Neuronal stem cell (in vitro differentiated cells): Measurements from ENCODE around the gene FAM156B.
"Not testable (repeated sequence)": the region's sequence is repeated elsewhere in the genome, so short reads cannot be mapped to it uniquely, and the experiment has no call there.

Source experiments
- DNase-seq: peaks from one replicate; pipeline ENCODE4 v3.0.0-alpha.2; 2013; ENCODE audit warnings: low spot score
- H2AFZ ChIP-seq: one replicate; pipeline ENCODE4 v1.6.1; 2013; ENCODE audit warnings: mild to moderate bottlenecking, low read length, inconsistent platforms
- H2AK5ac ChIP-seq: 2 replicates; pipeline ENCODE4 v1.6.1; 2013; ENCODE audit warnings: low read depth, mild to moderate bottlenecking, inconsistent platforms, low read length, moderate library complexity, mixed read lengths
- H2BK120ac ChIP-seq: 2 replicates; pipeline ENCODE4 v1.6.1; 2013; ENCODE audit warnings: low read depth, mild to moderate bottlenecking, inconsistent platforms, low read length, moderate library complexity, mixed read lengths
- H2BK12ac ChIP-seq: one replicate; pipeline ENCODE4 v1.6.1; 2013; ENCODE audit warnings: low read length, inconsistent platforms
- H2BK15ac ChIP-seq: 2 replicates; pipeline ENCODE4 v1.6.1; 2013; ENCODE audit warnings: mild to moderate bottlenecking, low read length, inconsistent platforms, mixed read lengths
- H2BK5ac ChIP-seq: one replicate; pipeline ENCODE4 v1.6.1; 2013; ENCODE audit warnings: inconsistent platforms, mild to moderate bottlenecking, low read length, moderate library complexity
- H3K14ac ChIP-seq: one replicate; pipeline ENCODE4 v1.6.1; 2013; ENCODE audit warnings: low read length, inconsistent platforms
- H3K18ac ChIP-seq: 2 replicates; pipeline ENCODE4 v1.6.1; 2013; ENCODE audit warnings: low read length, inconsistent platforms
- H3K23ac ChIP-seq: 2 replicates; pipeline ENCODE4 v1.6.1; 2013; ENCODE audit warnings: low read depth, mild to moderate bottlenecking, mixed read lengths, low read length, inconsistent platforms; ENCODE audit not compliant: poor library complexity
- H3K27ac ChIP-seq: replicated peaks from 3 replicates; pipeline ENCODE4 v1.5.1; 2013; ENCODE audit warnings: low read length, inconsistent platforms
- H3K27me3 ChIP-seq, 3 experiments: 2 replicates each; pipeline ENCODE4 v1.6.1; 2013; ENCODE audit warnings: low read length in 3 of 3, mild to moderate bottlenecking in 2 of 3, inconsistent platforms in 1 of 3, low read depth in 1 of 3, mixed read lengths in 1 of 3, moderate library complexity in 1 of 3; ENCODE audit not compliant: control insufficient read depth in 3 of 3, insufficient read depth in 3 of 3
- H3K36me3 ChIP-seq, 2 donors: replicated peaks in 1 of 2; 2 replicates each; pipeline ENCODE4 v1.6.1; 2013; ENCODE audit warnings: low read length in 2 of 2; ENCODE audit not compliant: control insufficient read depth in 2 of 2, insufficient read depth in 2 of 2
- H3K4ac ChIP-seq: 2 replicates; pipeline ENCODE4 v1.6.1; 2013; ENCODE audit warnings: inconsistent platforms, mild to moderate bottlenecking, low read length, moderate library complexity
- H3K4me1 ChIP-seq, 2 donors: 1 replicate in 1 of 2; 2 replicates in 1 of 2; pipeline ENCODE4 v1.6.1; 2013; ENCODE audit warnings: low read length in 2 of 2, low read depth in 1 of 2; ENCODE audit not compliant: control insufficient read depth in 2 of 2, insufficient read depth in 1 of 2
- H3K4me2 ChIP-seq: one replicate; pipeline ENCODE4 v1.6.1; 2013; ENCODE audit warnings: mild to moderate bottlenecking, low read length, inconsistent platforms; ENCODE audit not compliant: insufficient read depth, poor library complexity, severe bottlenecking
- H3K4me3 ChIP-seq, 2 donors: 2 replicates each; pipeline ENCODE4 v1.5.1; 2013; ENCODE audit warnings: low read length in 2 of 2, mild to moderate bottlenecking in 2 of 2, inconsistent platforms in 1 of 2, moderate library complexity in 1 of 2
- H3K79me1 ChIP-seq: one replicate; pipeline ENCODE4 v1.6.1; 2013; ENCODE audit warnings: low read depth, mild to moderate bottlenecking, inconsistent platforms, low read length, moderate library complexity
- H3K9ac ChIP-seq: one replicate; pipeline ENCODE4 v1.6.1; 2013; ENCODE audit warnings: mild to moderate bottlenecking, low read depth, low read length, inconsistent platforms; ENCODE audit not compliant: poor library complexity
- H3K9me3 ChIP-seq, 2 donors: replicated peaks in 1 of 2; 2 replicates each; pipeline versions ENCODE3 to v1.6.1; 2013; ENCODE audit warnings: low read length in 2 of 2, mild to moderate bottlenecking in 2 of 2, inconsistent platforms in 1 of 2, low read depth in 1 of 2, mixed read lengths in 1 of 2, moderate library complexity in 1 of 2; ENCODE audit not compliant: control insufficient read depth in 2 of 2, insufficient read depth in 1 of 2
- H4K8ac ChIP-seq: one replicate; pipeline ENCODE4 v1.6.1; 2013; ENCODE audit warnings: low read depth, mild to moderate bottlenecking, inconsistent platforms, low read length, moderate library complexity
- H4K91ac ChIP-seq: one replicate; pipeline ENCODE4 v1.6.1; 2013; ENCODE audit warnings: low read length, low read depth, mild to moderate bottlenecking, inconsistent platforms; ENCODE audit not compliant: poor library complexity
- WGBS, 2 donors: extraction: QIAGEN DNeasy Blood & Tissue Kit; methylation state at CpG; one replicate each; pipeline ENCODE4 v1.1.7; 2013; ENCODE audit warnings: missing lambda C conversion rate in 2 of 2, mixed read lengths in 1 of 2; ENCODE audit not compliant: insufficient read length in 2 of 2, insufficient replicate concordance in 1 of 2; ENCODE audit errors: extremely low coverage in 2 of 2; 5-methylcytosine and 5-hydroxymethylcytosine counted together

The FAM156B gene

DNA sequence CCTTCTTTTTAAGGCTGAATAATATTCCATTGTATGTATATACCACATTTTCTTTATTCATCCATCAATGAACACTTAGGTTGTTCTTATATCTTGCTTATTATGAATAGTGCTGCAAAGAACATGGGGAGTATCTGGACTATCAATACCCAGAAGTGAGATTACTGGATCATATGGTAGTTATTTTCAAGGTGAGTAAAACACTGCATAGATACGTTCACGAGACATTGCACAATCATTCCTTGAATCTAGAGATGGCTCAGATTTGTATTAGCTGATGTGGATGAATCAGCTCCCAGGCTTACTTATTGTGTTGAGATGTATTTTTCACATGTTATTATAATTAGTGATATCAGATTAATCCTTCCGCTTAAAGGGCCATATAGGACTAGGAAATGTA lies 17.6 kb downstream of the FAM156B start:
- not testable (repeated sequence) for H2BK5ac ChIP-seq, H3K4me2 ChIP-seq, H3K18ac ChIP-seq, H3K4me3 ChIP-seq, H2AK5ac ChIP-seq, H4K91ac ChIP-seq, H2BK15ac ChIP-seq, H3K27me3 ChIP-seq, H3K9ac ChIP-seq, H3K9me3 ChIP-seq, H2AFZ ChIP-seq, H2BK120ac ChIP-seq, H3K36me3 ChIP-seq, H2BK12ac ChIP-seq, DNase-seq, H3K4ac ChIP-seq, H3K23ac ChIP-seq, H3K79me1 ChIP-seq, H4K8ac ChIP-seq, H3K27ac ChIP-seq, H3K4me1 ChIP-seq, H3K14ac ChIP-seq
- no CpG with 5 or more reads among the region's 3 CpGs for WGBS, 2 donors

DNA sequence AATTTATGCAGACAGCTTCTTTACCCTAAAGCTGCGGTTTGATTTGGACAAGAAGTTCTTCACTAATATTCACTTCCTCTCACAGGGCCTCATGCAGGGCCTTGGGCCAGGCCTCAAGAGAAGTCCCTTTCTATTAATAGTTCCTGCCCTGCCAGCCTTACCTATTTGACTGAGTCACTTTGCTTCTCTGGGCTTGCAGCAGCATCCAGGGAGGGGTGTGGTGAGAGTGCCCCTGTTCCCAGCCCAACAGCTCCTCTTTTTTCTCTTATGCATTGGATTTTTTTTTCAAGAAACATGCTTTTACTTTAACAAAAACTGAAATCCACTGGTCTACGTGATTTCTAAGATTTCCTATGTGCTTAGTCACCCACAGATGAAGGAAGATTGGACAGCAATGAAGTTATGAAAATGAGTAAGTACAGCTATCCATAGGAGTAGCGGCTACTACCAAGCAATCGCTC lies 26.7 kb downstream of the FAM156B start:
- Histone ChIP-seq H3K9me3 (no peaks in the 10 kb centered on the region), H3K4me3 (no peak overlapping the region), H4K8ac (no peak overlapping the region), H4K91ac (no peak overlapping the region), H3K79me1 (no peaks in the 10 kb centered on the region), H2BK15ac (no peak overlapping the region), H2AK5ac (no peak overlapping the region), H3K4me2 (no peak overlapping the region), H2AFZ (peak overlapping the region; percentile 11), H3K18ac (no peak overlapping the region), H3K23ac (no peak overlapping the region), H3K14ac (no peak overlapping the region), H3K4ac (no peak overlapping the region), H2BK120ac (no peak overlapping the region), H3K36me3 (no peaks in the 10 kb centered on the region), H3K27ac (no peak overlapping the region), H3K4me1 (peaks cover 3 to 4% of the 10 kb centered on the region in 2 donors), H3K27me3 (no peaks in the 10 kb centered on the region), H2BK12ac (no peak overlapping the region), H3K9ac (no peak overlapping the region), H2BK5ac (no peak overlapping the region)
- DNase-seq: no peak
- no CpG with 5 or more reads among the region's 4 CpGs for WGBS, 2 donors

DNA sequence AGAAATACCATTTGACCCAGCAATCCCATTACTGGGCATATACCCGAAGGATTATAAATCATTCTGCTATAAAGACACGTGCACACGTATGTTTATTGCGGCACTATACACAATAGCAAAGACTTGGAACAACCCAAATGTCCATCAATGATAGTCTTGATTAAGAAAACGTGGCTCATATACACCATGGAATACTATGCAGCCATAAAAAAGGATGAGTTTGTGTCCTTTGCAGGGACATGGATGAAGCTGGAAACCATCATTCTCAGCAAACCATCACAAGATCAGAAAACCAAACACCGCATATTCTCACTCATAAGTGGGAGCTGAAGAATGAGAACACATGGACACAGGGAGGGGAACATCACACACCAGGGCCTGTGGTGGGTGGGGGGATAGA lies 33.1 kb downstream of the FAM156B start:
- not testable (repeated sequence) for H2BK120ac ChIP-seq, H3K27me3 ChIP-seq, H2BK12ac ChIP-seq, H3K4ac ChIP-seq, H2AK5ac ChIP-seq, H3K23ac ChIP-seq, H3K14ac ChIP-seq, H3K27ac ChIP-seq, H3K4me2 ChIP-seq, DNase-seq, H2BK5ac ChIP-seq, H2AFZ ChIP-seq, H3K36me3 ChIP-seq, H4K8ac ChIP-seq, H3K79me1 ChIP-seq, H3K4me3 ChIP-seq, H3K9me3 ChIP-seq, H2BK15ac ChIP-seq, H4K91ac ChIP-seq, H3K4me1 ChIP-seq, H3K18ac ChIP-seq, H3K9ac ChIP-seq
- no CpG with 5 or more reads among the region's 6 CpGs for WGBS, 2 donors

DNA sequence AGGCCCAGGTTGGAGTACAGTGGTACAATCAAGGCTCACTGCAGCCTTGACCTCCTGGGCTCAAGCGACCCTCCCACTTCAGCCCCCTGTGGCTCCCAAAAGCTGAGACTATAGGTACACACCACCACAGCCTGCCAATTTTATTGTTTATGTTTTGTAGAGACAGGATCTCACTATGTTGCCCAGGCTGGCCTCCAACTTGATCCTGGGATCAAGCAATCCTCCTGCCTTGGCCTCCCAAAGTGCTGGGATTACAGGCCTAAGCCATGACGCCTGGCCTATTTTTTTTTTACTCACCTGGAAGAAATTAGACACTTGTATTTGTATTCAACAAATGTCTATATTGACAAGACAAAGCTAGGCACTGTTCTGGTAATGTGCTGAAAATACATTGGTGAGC lies 36.1 kb downstream of the FAM156B start:
- Histone ChIP-seq H2BK15ac (no peak overlapping the region), H3K79me1 (no peaks in the 10 kb centered on the region), H4K91ac (no peak overlapping the region), H2BK120ac (no peak overlapping the region), H3K9me3 (no peaks in the 10 kb centered on the region), H2BK12ac (no peak overlapping the region), H3K4me2 (no peak overlapping the region), H2BK5ac (no peak overlapping the region), H2AK5ac (no peak overlapping the region), H3K4ac (no peak overlapping the region), H3K9ac (no peak overlapping the region), H3K23ac (no peak overlapping the region), H3K18ac (no peak overlapping the region), H4K8ac (no peak overlapping the region), H3K36me3 (no peaks in the 10 kb centered on the region), H3K14ac (no peak overlapping the region), H3K4me3 (no peak overlapping the region), H3K4me1 (no peaks in the 10 kb centered on the region), H2AFZ (no peak overlapping the region), H3K27ac (no peak overlapping the region), H3K27me3 (no peaks in the 10 kb centered on the region)
- no CpG with 5 or more reads among the region's 2 CpGs for WGBS, 2 donors
- no peak for DNase-seq
